Smooth muscle cell of the brain vasculature (primary cell): ENCODE results near the gene RNF44.
"Not testable (repeated sequence)": the region's sequence is repeated elsewhere in the genome, so short reads cannot be mapped to it uniquely, and the experiment has no call there.

Source experiments
- DNase-seq: peaks from one replicate; pipeline ENCODE4 v3.0.0-alpha.2; 2012; ENCODE audit warnings: low read depth, low spot score

Gene RNF44

DNA sequence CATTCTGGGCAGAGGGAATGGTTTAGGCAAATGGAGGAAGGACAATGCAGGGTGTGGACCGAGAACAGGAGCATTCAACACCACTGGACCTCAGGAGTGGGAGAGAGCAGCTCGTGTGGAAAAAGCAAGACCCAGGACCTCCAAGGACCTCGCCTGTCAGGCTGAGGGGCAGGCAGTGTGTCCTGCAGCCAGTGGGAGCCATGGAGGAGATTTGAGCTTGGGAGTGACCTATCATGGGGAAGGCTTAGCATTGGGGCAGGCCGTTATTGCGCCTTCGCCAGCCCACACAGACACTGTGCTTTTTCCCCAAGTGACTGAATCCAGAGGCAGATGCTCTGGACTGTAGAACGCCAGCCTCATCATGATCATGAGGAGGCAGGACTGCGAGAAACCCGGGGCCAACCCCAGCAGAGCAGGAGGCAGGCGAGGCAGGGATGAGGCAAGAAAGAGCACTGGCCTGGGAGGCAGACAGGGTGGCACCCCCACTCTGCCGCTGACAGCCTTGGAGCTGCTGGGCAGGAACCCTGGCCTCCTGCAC lies 15.2 kb upstream of the RNF44 start:
- DNase-seq: no peak

DNA sequence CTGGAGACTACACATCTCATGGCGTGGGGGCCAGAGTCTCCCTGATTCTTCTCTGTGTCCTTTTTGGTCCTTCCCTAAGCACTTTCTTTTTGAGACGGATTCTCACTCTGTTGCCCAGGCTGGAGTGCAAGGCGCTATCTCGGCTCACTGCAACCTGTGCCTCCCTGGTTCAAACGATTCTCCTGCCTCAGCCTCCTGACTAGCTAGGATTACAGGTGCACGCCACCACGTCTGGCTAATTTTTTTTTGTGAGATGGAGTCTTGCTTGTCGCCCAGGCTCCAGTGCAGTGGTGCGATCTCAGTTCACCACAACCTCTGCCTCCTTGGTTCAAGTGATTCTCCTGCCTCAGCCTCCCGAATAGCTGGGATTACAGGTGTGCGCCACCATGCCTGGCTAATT lies 13.7 kb upstream of the RNF44 start:
- not testable (repeated sequence) for DNase-seq

GRCh38 chr5:176550275-176550831 lies 13.2 kb upstream of the RNF44 start:
- DNase-seq: no peak

DNA sequence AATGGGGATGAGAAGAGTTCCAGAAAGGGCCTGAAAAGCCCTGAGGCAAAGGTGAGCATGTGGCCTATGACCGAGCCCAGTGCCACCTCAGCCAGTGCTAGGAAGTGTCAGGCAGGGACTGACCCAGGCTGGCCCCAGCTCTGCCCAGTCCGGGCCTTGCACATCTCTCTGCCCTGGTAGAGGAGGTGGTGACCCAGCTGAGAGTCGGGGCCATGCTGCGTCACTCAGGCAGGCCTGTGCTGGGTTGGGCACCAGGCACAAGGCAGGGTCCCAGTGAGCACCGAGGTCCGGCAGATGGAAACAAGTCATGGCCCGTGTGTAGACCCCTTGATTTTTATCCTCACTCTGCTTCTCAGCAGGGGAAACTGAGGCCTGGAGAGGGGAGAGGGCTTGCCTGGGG lies 12.7 kb upstream of the RNF44 start:
- DNase-seq: no peak

- no peak for DNase-seq
Measured at GRCh38 chr5:176548967-176549444, 11.8 kb upstream of the RNF44 start, which contains the start of gene CDHR2. Gene CDHR2, plus strand, starts transcription at chr5:176549342. Its CDS starts 16,011 bp downstream, at chr5:176565353.

DNA sequence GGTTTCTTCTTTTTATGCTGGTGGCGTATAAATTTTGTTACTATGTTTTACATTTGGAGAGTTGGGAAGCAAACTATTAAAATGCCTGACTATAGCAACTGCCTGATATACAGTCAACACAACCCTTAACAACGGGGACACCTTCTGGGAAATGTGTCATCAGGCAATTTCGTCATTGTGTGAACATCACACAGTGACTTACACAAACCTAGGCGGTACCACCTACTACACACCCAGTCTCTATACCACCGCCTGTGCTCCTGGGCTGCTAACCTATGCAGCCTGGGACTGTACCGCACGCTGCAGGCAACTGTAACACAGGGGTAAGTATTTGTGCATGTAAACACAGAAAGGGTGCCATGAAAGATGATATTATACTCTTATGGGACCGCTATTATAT lies 10.6 kb upstream of the RNF44 start:
- no peak for DNase-seq

GRCh38 chr5:176545737-176546509 lies 8.7 kb upstream of the RNF44 start:
- DNase-seq: no peak

- no peak for DNase-seq
Measured at GRCh38 chr5:176545388-176545736, 8.2 kb upstream of the RNF44 start.

DNA sequence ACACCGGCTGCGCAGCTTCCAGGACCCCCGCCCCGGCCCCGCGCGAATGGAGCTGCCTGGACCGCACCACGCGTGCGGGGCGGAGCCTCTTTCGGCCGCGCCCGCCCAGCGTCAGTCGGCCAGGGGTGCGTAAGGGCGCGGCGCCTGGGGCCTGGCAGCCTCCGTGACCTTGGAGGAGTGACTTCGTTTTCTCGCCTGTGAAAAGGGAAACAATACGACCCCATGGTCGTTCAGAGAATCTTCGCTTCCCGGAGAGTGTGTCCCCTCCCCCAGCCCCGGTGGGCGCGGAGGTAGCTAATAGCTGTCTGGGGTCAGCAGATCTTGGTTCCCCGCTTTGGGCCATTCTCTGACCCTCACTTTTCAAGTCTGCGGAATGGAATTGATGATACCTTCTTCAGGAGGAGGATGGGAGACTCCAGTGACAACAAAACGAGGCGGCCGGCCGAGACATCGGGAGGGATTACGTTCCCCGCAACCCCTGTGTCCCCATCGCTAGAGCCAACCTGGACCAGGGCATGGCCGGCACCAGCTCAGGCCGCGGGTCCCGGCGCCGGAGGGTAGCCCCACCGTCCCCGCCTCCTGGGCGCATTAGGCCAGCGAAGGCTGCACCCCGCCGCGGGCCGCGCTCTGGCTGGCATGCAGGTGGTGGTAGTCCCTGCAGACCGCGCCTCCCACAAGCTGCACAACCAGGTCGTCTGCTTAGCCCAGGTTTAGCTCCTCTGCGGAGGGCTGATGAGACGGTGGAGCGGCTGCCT lies 6.4 kb upstream of the RNF44 start:
- no peak for DNase-seq

GRCh38 chr5:176542596-176543427 lies 5.6 kb upstream of the RNF44 start:
- no peak for DNase-seq

- no peak for DNase-seq
Measured at GRCh38 chr5:176542135-176542595, 5.0 kb upstream of the RNF44 start.

DNA sequence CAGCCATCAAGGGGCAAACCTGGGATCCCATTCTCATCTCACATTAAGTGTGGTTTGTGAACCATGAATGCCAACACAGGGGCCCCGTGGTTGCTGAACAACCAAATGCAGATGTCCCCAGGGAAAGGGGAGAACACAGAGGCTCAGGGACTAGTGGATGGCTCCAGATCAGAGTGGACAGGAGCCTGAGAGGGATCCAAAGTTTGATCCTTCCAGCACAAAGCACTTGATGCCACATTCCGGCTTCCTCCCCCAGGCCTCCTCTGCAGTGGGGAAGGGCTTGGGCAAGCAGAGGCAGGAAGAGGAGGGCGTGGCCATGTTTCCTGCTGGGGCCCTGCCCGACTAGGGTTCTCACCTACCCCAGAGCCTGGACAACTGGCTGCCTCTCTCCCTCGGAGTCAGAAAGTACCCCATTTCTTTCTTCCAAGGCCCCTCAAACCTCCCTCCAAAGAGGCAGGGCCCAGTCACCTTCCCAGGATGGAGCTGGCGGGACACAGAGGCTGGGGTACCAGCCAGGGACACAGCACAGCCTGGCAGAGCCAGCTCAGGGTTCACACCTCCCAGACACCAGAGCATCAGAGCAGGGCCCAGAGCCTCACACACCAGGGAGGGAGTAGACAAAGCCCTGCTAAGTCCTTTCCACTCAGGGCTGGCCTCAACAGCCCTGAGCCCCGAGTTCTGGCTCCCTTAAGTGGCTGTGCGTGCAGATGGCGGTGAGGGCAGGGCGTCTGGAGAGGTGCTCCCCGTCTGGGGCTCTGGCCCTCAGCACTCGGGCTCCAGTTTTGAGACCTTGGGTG lies 4.3 kb upstream of the RNF44 start:
- DNase-seq: no peak

DNA sequence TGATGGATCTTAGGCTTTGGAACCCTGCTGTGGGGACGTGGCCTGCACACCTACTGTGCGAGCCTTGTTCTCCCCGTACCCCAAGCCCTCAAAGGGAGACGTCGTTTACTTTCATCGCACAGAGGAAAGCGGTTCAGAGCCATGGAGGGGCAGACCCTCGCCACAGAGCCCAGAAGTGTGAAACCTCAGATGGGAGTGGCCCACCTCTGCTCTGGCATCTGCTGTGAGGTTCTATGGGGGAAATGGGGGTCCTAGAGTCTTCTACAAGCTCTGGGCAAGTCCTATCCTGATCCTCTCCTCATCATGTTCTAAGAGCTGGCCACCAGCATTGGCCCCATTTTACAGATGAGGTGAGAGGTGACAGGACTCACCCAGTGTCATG lies 3.7 kb upstream of the RNF44 start:
- DNase-seq: no peak

- no peak for DNase-seq
Measured at GRCh38 chr5:176540476-176540899, 3.3 kb upstream of the RNF44 start.

DNA sequence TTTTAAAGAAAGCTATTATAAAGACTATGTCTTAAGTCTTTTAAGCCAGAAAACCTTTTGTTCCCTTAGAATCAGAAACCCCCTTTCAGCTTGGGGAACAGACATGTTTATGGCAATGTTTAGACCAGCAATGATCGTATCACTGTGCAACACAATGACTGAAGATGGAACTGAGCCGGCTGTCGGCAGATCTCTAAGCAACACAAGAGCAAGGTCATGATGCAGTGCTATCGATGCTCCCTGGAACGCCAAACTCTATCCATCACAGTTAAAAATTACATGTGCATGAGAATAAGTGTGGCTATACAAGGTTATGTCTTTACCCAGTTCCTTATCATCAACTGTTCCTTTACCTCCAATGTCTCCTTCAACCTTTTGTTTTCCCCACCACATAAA lies 1.8 kb upstream of the RNF44 start:
- DNase-seq: no peak

DNA sequence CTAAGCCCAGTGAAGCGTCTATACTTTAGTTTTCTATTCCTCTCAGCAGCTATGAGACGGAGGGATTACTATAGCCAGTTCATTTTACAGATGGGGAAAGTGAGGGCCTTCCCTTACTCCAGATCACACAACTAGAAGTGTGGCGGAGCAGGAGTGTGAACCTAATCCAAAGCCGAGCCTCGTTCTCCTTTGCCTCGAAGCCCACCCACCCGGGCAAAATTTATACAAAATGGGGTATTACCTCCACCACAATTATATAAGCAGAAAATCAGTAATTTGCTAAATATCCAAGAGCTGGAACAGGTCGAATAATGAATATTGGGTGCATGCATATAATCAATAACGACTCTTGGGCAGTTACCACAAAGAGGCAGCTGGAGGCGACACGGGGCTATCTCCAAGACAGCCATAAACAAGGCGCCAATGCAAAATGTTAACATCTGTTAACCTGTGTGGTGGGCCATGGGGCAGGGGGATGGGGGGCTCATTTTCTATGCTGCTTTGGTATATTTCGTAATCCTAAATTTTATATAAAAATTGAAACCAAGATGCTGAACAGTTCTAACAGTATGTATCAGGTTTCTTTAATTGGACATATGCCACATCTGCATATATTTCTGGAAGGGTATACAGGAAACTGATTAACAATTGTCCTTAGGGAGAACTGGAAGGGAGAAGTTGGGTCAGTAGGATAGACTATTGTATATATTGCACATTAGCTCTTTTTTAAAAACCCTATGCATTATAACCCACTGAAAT lies 1.2 kb upstream of the RNF44 start:
- no peak for DNase-seq

DNA sequence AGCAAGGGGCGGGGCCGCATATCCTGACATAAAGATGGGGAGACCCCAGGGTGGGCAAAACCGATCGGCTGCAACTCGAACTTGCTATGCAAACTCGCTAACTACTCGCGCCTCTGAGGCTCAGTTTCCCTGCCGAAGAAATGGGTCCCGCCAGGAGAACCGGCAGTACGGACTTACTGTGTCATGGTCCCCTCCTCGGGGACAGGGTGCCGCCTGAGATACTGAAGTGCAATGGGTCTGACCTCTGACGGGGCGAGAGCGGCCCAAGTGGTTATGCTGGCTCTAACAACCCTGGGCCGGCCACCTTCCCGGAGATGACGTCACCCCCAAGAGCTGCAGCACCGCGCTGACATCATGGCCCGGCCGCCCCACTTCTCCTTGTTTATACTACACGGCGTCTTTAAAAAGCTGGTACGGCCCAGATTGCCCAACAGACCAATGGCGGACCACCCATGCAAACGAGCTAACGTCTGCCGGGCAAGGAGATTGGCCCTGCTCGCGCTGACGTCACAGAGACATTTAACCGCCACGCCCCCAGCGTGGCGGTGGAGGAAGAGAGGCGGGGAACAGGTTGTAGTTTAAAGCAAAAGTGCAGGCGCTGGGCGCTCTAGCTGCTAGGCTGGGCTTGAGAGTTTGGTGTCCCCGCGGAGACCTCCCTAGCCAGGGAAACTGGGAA lies 490 bp upstream of the RNF44 start:
- peak; percentile 100 for DNase-seq

- no peak for DNase-seq
Measured at GRCh38 chr5:176536132-176536901, 885 bp downstream of the RNF44 start.
